ENCODE results near the gene NIPBL. TPM values are rescaled to one million over a fixed set of nuclear protein-coding genes. Genes with fewer than 3 reads are reported as not detected.

Gene NIPBL
- polyA plus RNA-seq, 1 of the 3 experiments (the other 2 are of a cell fraction) = 5.2 TPM

DNA sequence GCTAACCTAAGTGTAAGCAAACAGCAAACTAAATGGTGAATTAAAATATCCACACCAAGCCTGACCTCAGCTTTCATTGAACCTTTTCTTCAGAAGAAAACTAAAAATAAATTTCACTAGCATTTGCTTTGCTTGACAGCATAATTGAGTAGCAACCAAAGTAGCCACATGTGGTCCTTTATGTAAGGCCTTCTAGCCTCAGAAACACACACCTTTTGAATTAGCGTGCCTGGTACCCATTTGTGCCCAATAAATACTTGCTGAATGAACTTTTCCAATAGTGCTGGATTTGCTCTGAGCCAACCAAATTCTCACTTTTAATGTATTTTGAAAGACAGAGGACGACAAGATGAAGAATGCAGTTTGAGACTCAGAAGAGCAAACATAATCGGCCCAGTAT, 2.1 kb upstream of the NIPBL start:
- ChIA-PET CTCF (interaction anchor here (1.0 to 3.1 kb wide), 2 partner anchors 130 to 131 kb away, joined by 3 to 12 read pairs; no protein-coding TSS in a partner anchor), POLR2A (no interaction called here)
- peak; percentile 11 for DNase-seq
- no peaks in the 10 kb centered on the region for H3K27me3 ChIP-seq (ENCODE audit: insufficient read depth)
- H3K4me3 ChIP-seq (ENCODE audit: low read depth in 2 of 2, low read length in 1 of 2) = peak overlapping the region; percentile 89 to 92
- TF ChIP-seq EZH2phosphoT487 (IDR thresholded peaks at IDR 0.05; ENCODE audit: borderline replicate concordance, low read depth) = no peak
- peak; percentile 63 for TF ChIP-seq MXI1 (IDR thresholded peaks at IDR 0.05; ENCODE audit: low read depth, low read length)
- TF ChIP-seq USF2 (IDR thresholded peaks at IDR 0.05; ENCODE audit: borderline replicate concordance, low read depth, low read length) = no peak
- TF ChIP-seq FOSL2 (IDR thresholded peaks at IDR 0.05; ENCODE audit: borderline replicate concordance, low read depth) = no peak
- TF ChIP-seq SIN3A (IDR thresholded peaks at IDR 0.05; ENCODE audit: borderline replicate concordance, low read depth, low read length) = no peak
- no peak for TF ChIP-seq ELF1 (IDR thresholded peaks at IDR 0.05)
- no peak for TF ChIP-seq FOXJ3 (CRISPR knock-in tag; IDR thresholded peaks at IDR 0.05)
- H3K36me3 ChIP-seq (replicated peaks in 1 of 2; ENCODE audit: control insufficient read depth in 1 of 2, insufficient read depth in 2 of 2, low read length in 1 of 2) = peaks cover 8 to 15% of the 10 kb centered on the region in 2 experiments
- no peaks in the 10 kb centered on the region for H3K9me3 ChIP-seq
- H3K9ac ChIP-seq = peak overlapping the region; percentile 96; the same call in 1 of the 2 replicates
- WGBS (ENCODE audit: low lambda C conversion rate) = 31% methylated on average over 3 of the region's 3 CpGs
- H3K4me2 ChIP-seq = peak overlapping the region; percentile 88
- H3F3A ChIP-seq (replicated peaks; ENCODE audit: insufficient read depth) = peaks cover 20% of the 10 kb centered on the region
- peak overlapping the region; percentile 92 to 96; a peak in 3 of 4 replicates for H3K27ac ChIP-seq (ENCODE audit: low read depth in 2 of 2, low read length in 1 of 2)
- peaks cover 11 to 15% of the 10 kb centered on the region in 2 experiments; a peak in 2 of 4 replicates for H3K4me1 ChIP-seq (ENCODE audit: control insufficient read depth in 1 of 2, insufficient read depth in 2 of 2, low read depth in 1 of 2, low read length in 1 of 2)
- peaks cover 56% of the 10 kb centered on the region for H4K20me1 ChIP-seq (ENCODE audit: insufficient read depth)
- peaks cover 82% of the 10 kb centered on the region for H3K79me2 ChIP-seq (ENCODE audit: insufficient read depth)
- H2AFZ ChIP-seq (ENCODE audit: low read depth) = no peak overlapping the region
- no peaks in the 10 kb centered on the region for H3K9me2 ChIP-seq

GRCh38 chr5:36875051-36875789, 1.3 kb upstream of the NIPBL start:
- Histone ChIP-seq H2AFZ (ENCODE audit: low read depth) (peak overlapping the region; percentile 94), H3K9me2 (no peaks in the 10 kb centered on the region), H3K36me3 (replicated peaks in 1 of 2; ENCODE audit: control insufficient read depth in 1 of 2, insufficient read depth in 2 of 2, low read length in 1 of 2) (peaks cover 8 to 12% of the 10 kb centered on the region in 2 experiments), H3K4me3 (ENCODE audit: low read depth in 2 of 2, low read length in 1 of 2) (peak overlapping the region; percentile 89 to 92), H3K4me2 (peak overlapping the region; percentile 88), H3K9me3 (no peaks in the 10 kb centered on the region), H3K4me1 (ENCODE audit: control insufficient read depth in 1 of 2, insufficient read depth in 2 of 2, low read depth in 1 of 2, low read length in 1 of 2) (peaks cover 15 to 17% of the 10 kb centered on the region in 2 experiments; a peak in 2 of 4 replicates), H3K9ac (peak overlapping the region; percentile 96), H3F3A (replicated peaks; ENCODE audit: insufficient read depth) (peaks cover 20% of the 10 kb centered on the region), H3K27ac (ENCODE audit: low read depth in 2 of 2, low read length in 1 of 2) (peak overlapping the region; percentile 92 to 96), H3K27me3 (ENCODE audit: insufficient read depth) (no peaks in the 10 kb centered on the region), H3K79me2 (ENCODE audit: insufficient read depth) (peaks cover 85% of the 10 kb centered on the region), H4K20me1 (ENCODE audit: insufficient read depth) (peaks cover 59% of the 10 kb centered on the region)
- no peak for TF ChIP-seq SMC3 (IDR thresholded peaks at IDR 0.05; ENCODE audit: low read depth, low read length)
- 0 out of 2 replicates have a peak, but pooled peaks have one; percentile 7 for TF ChIP-seq GATA2 (CRISPR knock-in tag; IDR thresholded peaks at IDR 0.05)
- TF ChIP-seq MAX (IDR thresholded peaks at IDR 0.05; ENCODE audit: low read depth) = 0 out of 2 replicates have a peak, but pooled peaks have one; percentile 41
- TF ChIP-seq TCF12 (IDR thresholded peaks at IDR 0.05) = no peak
- DNase-seq = peak; percentile 30
- POLR2A ChIA-PET = interaction anchor here (1.0 kb wide), 1 partner anchor 130 kb away, joined by 4 read pairs; no protein-coding TSS in a partner anchor
- CTCF ChIA-PET = interaction anchor here (1.0 to 3.1 kb wide), 5 partner anchors 55 to 145 kb away, joined by 3 to 12 read pairs (median 4); no protein-coding TSS in a partner anchor
- 4% methylated on average over 26 of the region's 26 CpGs for WGBS (ENCODE audit: low lambda C conversion rate)

Measured in SK-N-SH (cell line).